Heart right ventricle (tissue), 16 donors: ENCODE data around the gene RAD18. TPM values are rescaled to one million over a fixed set of nuclear protein-coding genes. Genes with fewer than 3 reads are reported as not detected.

Source experiments
- ATAC-seq, 8 donors: fragments of 200-7000 bp; cut with Tn5 transposase; one replicate each; pipeline ENCODE4 v1.9.1; 2020; ENCODE audit warnings: mild to moderate bottlenecking in 8 of 8, moderate library complexity in 8 of 8, moderate number of reproducible peaks in 1 of 8
- DNase-seq, 2 donors: peaks; one replicate each; pipeline ENCODE4 v3.0.0-alpha.2; 2020
- H3K27ac ChIP-seq, 10 donors: fragments of 200-600 bp; sonication (generic) in 2 of 10; one replicate each; pipeline versions ENCODE4 v1.5.0 to v1.8.0; 2020 to 2022; ENCODE audit warnings: mild to moderate bottlenecking in 3 of 10
- H3K27me3 ChIP-seq, 7 donors: fragments of 200-600 bp; one replicate each; pipeline ENCODE4 v1.8.0; 2021 to 2022; ENCODE audit warnings: mild to moderate bottlenecking in 2 of 7
- H3K36me3 ChIP-seq, 9 donors: fragments of 200-600 bp; sonication (generic) in 1 of 9; one replicate each; pipeline versions ENCODE4 v1.5.0 to v1.8.0; 2020 to 2022; ENCODE audit warnings: mild to moderate bottlenecking in 2 of 9
- H3K4me1 ChIP-seq, 9 donors: fragments of 200-600 bp; sonication (generic) in 1 of 9; one replicate each; pipeline versions ENCODE4 v1.5.0 to v1.8.0; 2020 to 2022; ENCODE audit warnings: mild to moderate bottlenecking in 4 of 9
- H3K4me3 ChIP-seq, 10 donors: fragments of 200-600 bp; sonication (generic) in 2 of 10; one replicate each; pipeline versions ENCODE4 v1.5.0 to v1.8.0; 2020 to 2022; ENCODE audit warnings: mild to moderate bottlenecking in 7 of 10, moderate library complexity in 2 of 10
- H3K9me3 ChIP-seq, 11 donors: fragments of 200-600 bp in 10 of 11; sonication (generic) in 2 of 11; one replicate each; pipeline versions ENCODE4 v1.5.0 to v1.8.0; 2013 to 2022; ENCODE audit warnings: mild to moderate bottlenecking in 2 of 11, control low read depth in 1 of 11, moderate library complexity in 1 of 11
- WGBS, 2 donors: extraction: QIAGEN DNeasy Blood & Tissue Kit; methylation state at CpG; one replicate each; pipeline ENCODE4 v1.1.7; 2013; ENCODE audit warnings: inconsistent platforms in 1 of 2; 5-methylcytosine and 5-hydroxymethylcytosine counted together
- intact Hi-C, 10 donors: fragments of 100-400 bp; cut with DNase I; formaldehyde crosslinking; loops; one replicate each; pipeline versions ENCODE4 v1.11.1 to v1.14.2; 2022
- polyA plus RNA-seq, 2 donors: library from polyadenylated mRNA; stranded (reverse); fragments of 200-250 nt; gene quantifications; one replicate each; pipeline ENCODE4 v1.2.3, GENCODE V29; 2013
- total RNA-seq, 10 donors: library from RNA; stranded (reverse); fragmentation: NEBNext Ultra II Directional in 3 of 10; extraction: Animal tissue kit (Norgen Biotek cat#: 25700) in 3 of 10; gene quantifications; one replicate each; pipeline versions ENCODE4 v1.2.1 to v1.2.4, GENCODE V29; 2021 to 2023
- TF ChIP-seq, protein P1 (sequence below), 9 donors: fragments of 200-600 bp; sonication (generic) in 2 of 9; IDR thresholded peaks; one replicate each; pipeline versions ENCODE4 v1.5.0 to v1.8.0; 2021 to 2022; ENCODE audit warnings: antibody characterized with exemption in 9 of 9, mild to moderate bottlenecking in 5 of 9, moderate library complexity in 1 of 9
- donor health status: Arrhythmogenic right ventricular cardiomyopathy.
- donor health status: ischemic (EF 13 %, LVEDD 7.1; RV severe dilation, severe dysfunction).
- donor health status: healthy with polysubstance abuse.
- donor health status: DM: no; HTN: yes; CAD: no.
- donor health status: DM: no; HTN: no; CAD: no.
- donor health status: ischemic (EF 25% LVEDD 6.9; RV normal size, moderate dysfunction).
- donor health status: ischemic (EF 25% LVEDD 5.7; RV mildly dilated, moderate dysfunction).
- donor health status: healthy.
- donor health status: DM: yes; HTN: yes; CAD: no.
- donor health status: Ischemic cardiomyopathy.
- donor health status: ischemic (EF 35%, LVEDD 5.7; RV mildly dilated, moderate dysfunction).
- donor health status: nonischemic (EF 11% LVEDD 7.7; RV severe dilation, severe dysfunction).
- donor health status: DM: yes; HTN: yes; CAD: no.
- donor health status: PGD.
- donor health status: ischemic (EF 29% LVEDD 5.4; RV normal size, mild dysfunction).
- donor health status: nonischemic (EF 23%, LVEDD 6.1; RV moderate dilation, normal function).

The RAD18 gene
- total and polyA plus RNA-seq, 12 donors: 0.97 to 4.6 (median 2.8) TPM

DNA sequence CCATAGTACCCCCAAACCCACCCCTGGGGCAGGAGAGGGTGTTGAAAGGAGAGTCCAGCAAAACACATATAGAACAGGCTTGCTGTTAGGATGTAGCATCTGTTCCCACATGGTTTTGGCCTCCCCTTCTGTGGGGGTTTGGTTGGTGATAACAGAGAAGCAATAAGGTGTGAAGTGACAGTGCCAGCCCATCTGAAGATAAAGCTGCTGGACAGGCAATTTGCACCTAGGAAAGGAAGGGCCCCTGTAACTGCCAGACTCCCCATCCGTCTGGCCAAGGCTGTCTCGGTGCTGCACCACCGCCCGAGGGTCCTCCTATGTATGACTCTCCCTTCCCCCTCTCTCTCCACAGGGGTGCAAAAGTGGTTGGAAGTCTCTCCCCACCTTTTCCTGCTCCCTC, 99.4 kb downstream of the RAD18 start:
- no peaks in the 10 kb centered on the region for H3K27me3 ChIP-seq
- ATAC-seq (no peak), DNase-seq (no peak)
- no peaks in the 10 kb centered on the region for H3K9me3 ChIP-seq
- H3K4me3 ChIP-seq: no peak overlapping the region
- no peaks in the 10 kb centered on the region for H3K36me3 ChIP-seq
- no peaks in the 10 kb centered on the region for H3K4me1 ChIP-seq
- TF ChIP-seq, protein P1, sequence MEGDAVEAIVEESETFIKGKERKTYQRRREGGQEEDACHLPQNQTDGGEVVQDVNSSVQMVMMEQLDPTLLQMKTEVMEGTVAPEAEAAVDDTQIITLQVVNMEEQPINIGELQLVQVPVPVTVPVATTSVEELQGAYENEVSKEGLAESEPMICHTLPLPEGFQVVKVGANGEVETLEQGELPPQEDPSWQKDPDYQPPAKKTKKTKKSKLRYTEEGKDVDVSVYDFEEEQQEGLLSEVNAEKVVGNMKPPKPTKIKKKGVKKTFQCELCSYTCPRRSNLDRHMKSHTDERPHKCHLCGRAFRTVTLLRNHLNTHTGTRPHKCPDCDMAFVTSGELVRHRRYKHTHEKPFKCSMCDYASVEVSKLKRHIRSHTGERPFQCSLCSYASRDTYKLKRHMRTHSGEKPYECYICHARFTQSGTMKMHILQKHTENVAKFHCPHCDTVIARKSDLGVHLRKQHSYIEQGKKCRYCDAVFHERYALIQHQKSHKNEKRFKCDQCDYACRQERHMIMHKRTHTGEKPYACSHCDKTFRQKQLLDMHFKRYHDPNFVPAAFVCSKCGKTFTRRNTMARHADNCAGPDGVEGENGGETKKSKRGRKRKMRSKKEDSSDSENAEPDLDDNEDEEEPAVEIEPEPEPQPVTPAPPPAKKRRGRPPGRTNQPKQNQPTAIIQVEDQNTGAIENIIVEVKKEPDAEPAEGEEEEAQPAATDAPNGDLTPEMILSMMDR (IDR thresholded peaks at IDR 0.05): no peak
- H3K27ac ChIP-seq: no peak overlapping the region
- whole genome bisulfite sequencing, 2 donors: 90 to 91% methylated on average over 4 of the region's 4 CpGs
- intact Hi-C loops: no loop called here

GRCh38 chr3:8857720-8858367, 105.4 kb downstream of the RAD18 start:
- no peak overlapping the region for H3K27ac ChIP-seq
- intact Hi-C loops: no loop called here
- H3K9me3 ChIP-seq: no peaks in the 10 kb centered on the region
- no peaks in the 10 kb centered on the region for H3K36me3 ChIP-seq
- DNase-seq (no peak), ATAC-seq (no peak)
- TF ChIP-seq, protein P1 (IDR thresholded peaks at IDR 0.05): no peak
- H3K27me3 ChIP-seq: no peaks in the 10 kb centered on the region
- H3K4me1 ChIP-seq: no peaks in the 10 kb centered on the region
- no peak overlapping the region for H3K4me3 ChIP-seq
- WGBS, 2 donors: 93 to 96% methylated on average over 8 of the region's 8 CpGs

- H3K27ac ChIP-seq: no peak overlapping the region
- H3K4me1 ChIP-seq: peaks cover 0 to 9% (median 0%) of the 10 kb centered on the region in 9 donors
- intact Hi-C loops: no loop called here
- no peaks in the 10 kb centered on the region for H3K9me3 ChIP-seq
- DNase-seq: no peak
- no peak for ATAC-seq
- WGBS, 2 donors: 83 to 93% methylated on average over 1 of the region's 1 CpG
- H3K4me3 ChIP-seq: no peak overlapping the region
- TF ChIP-seq, protein P1 (IDR thresholded peaks at IDR 0.05): no peak
- H3K36me3 ChIP-seq: no peaks in the 10 kb centered on the region
- H3K27me3 ChIP-seq: no peaks in the 10 kb centered on the region
Observed at GRCh38 chr3:8856721-8857120, 106.6 kb downstream of the RAD18 start.

DNA sequence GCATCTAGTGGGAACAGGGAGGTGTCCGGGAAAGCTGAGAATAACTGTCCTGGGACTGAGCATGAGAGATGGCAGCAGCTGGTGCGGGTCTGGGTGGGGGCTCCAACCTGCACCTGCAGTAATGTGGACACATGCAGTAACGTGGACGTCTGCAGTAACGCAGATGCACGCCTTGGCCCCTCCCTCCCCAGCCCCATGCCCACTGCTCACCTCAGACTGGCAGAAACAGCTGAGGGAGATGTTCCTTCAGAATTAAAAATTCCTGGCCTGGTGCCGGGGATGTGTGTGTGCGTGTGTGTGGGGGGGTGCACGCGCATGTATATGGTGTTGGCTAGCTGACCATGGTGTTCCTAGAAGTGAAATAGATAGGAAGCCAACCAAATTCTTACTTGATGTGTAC, 107.2 kb downstream of the RAD18 start:
- Histone ChIP-seq H3K4me3 (no peak overlapping the region), H3K9me3 (no peaks in the 10 kb centered on the region), H3K27ac (no peak overlapping the region), H3K36me3 (no peaks in the 10 kb centered on the region), H3K4me1 (peaks cover 0 to 15% (median 0%) of the 10 kb centered on the region in 9 donors), H3K27me3 (no peaks in the 10 kb centered on the region)
- intact Hi-C loops: no loop called here
- WGBS, 2 donors: 98 to 99% methylated on average over 10 of the region's 10 CpGs
- DNase-seq: no peak
- TF ChIP-seq, protein P1 (IDR thresholded peaks at IDR 0.05): no peak
- ATAC-seq: no peak
